SK-N-SH treated with all-trans-retinoic acid at 6 μM for 48 hours (cell line): ENCODE measurements around the gene PEPD.

ENCODE experiments used
- ISL1 ChIP-seq: fragments of 250-450 bp; sonication (Bioruptor Pico); IDR thresholded peaks from 2 replicates; pipeline ENCODE4 v2.1.2; 2022; ENCODE audit warnings: mild to moderate bottlenecking, moderate library complexity
- TCF4 ChIP-seq: fragments of 250-450 bp; sonication (Bioruptor Pico); IDR thresholded peaks from 2 replicates; pipeline ENCODE4 v1.8.0; 2021; ENCODE audit warnings: mild to moderate bottlenecking, moderate library complexity, borderline replicate concordance
- ZFP30 ChIP-seq: fragments of 450-650 bp; formaldehyde crosslinking; IDR thresholded peaks from 2 replicates; pipeline ENCODE4 v1.5.0; 2022; ENCODE audit warnings: mild to moderate bottlenecking, moderate library complexity
- ZNF8 ChIP-seq: fragments of 450-650 bp; formaldehyde crosslinking; IDR thresholded peaks from 2 replicates; pipeline ENCODE4 v1.5.0; 2020; ENCODE audit warnings: mild to moderate bottlenecking, moderate library complexity
- TF ChIP-seq, protein P1 (sequence below): fragments of 250-450 bp; sonication (Bioruptor Pico); IDR thresholded peaks from 2 replicates; pipeline ENCODE4 v1.8.0; 2021; ENCODE audit warnings: low read depth, mild to moderate bottlenecking, moderate library complexity, borderline replicate concordance
- TF ChIP-seq, protein P2 (sequence below): fragments of 250-450 bp; sonication (Bioruptor Pico); IDR thresholded peaks from 2 replicates; pipeline ENCODE4 v1.5.1; 2021; ENCODE audit warnings: mild to moderate bottlenecking, moderate library complexity

DNA sequence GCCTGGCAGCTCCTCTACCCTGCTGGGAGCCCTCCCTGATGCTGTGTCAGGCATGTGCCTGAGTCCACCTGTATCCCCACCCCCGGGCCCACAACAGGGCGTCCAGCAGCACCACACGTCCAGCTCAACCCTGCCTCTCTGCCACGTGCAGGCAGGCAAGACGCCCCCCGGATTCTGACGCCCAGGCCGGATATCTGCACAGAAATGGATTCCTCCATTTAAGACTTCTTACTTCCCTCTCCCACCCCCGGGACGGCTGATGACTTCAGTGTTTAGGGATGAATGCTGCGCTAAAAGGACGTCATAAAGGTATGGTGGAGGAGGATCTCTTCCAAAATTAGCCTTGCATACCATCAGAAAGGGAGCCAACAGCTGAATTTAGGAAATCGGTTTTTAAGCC is 10.2 kb downstream of the PEPD start:
- TF ChIP-seq, protein P1, sequence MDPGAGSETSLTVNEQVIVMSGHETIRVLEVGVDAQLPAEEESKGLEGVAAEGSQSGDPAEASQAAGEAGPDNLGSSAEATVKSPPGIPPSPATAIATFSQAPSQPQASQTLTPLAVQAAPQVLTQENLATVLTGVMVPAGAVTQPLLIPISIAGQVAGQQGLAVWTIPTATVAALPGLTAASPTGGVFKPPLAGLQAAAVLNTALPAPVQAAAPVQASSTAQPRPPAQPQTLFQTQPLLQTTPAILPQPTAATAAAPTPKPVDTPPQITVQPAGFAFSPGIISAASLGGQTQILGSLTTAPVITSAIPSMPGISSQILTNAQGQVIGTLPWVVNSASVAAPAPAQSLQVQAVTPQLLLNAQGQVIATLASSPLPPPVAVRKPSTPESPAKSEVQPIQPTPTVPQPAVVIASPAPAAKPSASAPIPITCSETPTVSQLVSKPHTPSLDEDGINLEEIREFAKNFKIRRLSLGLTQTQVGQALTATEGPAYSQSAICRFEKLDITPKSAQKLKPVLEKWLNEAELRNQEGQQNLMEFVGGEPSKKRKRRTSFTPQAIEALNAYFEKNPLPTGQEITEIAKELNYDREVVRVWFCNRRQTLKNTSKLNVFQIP (CRISPR knock-in tag): no peak
- TF ChIP-seq ZNF8 (no peak), ZFP30 (no peak), ISL1 (CRISPR knock-in tag) (no peak), TCF4 (CRISPR knock-in tag) (no peak)
- TF ChIP-seq, protein P2, sequence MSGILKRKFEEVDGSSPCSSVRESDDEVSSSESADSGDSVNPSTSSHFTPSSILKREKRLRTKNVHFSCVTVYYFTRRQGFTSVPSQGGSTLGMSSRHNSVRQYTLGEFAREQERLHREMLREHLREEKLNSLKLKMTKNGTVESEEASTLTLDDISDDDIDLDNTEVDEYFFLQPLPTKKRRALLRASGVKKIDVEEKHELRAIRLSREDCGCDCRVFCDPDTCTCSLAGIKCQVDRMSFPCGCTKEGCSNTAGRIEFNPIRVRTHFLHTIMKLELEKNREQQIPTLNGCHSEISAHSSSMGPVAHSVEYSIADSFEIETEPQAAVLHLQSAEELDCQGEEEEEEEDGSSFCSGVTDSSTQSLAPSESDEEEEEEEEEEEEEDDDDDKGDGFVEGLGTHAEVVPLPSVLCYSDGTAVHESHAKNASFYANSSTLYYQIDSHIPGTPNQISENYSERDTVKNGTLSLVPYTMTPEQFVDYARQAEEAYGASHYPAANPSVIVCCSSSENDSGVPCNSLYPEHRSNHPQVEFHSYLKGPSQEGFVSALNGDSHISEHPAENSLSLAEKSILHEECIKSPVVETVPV (CRISPR knock-in tag): no peak
